KG1 (cell line): ENCODE measurements around the gene RUNX3.

Experiments used
- DNase-seq: peaks from one replicate; lab custom pipeline; 2025; lab: John Stamatoyannopoulos, UW

RUNX3 gene

GRCh38 chr1:24928689-24929397 is 1.2 kb downstream of the RUNX3 start:
- no peak for DNase-seq

DNA sequence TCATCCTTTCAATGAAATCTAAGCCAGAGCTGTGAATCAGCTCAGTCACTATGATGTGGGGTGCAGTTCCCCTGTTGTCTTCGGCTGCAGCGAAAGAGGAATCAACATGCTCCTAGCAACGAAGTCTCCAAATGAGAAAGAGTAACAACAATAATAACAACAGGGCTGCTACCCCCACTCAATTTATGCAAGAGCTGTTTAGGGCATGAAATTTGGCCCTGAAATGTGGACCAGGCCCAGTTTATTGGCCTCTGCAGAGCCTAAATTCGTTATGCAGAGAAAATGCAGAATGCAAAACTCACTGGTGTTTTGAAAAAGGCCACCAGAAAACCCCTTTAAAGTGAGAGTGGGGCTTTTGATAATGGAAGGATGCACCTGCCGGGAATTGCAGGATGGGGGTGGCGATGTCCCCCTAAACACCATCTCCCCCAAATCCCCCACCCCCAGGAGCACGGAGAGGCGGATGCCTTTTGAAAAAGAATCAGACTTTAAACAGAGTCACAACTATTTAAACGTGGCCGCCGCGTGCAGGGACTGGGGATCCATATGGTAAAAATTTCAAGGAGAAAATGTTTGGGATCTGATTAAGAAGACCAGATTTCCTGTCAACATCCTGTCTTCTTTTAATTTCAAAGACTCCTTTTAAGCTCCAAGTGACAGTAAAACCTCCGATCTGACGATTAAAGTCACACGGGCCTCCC is 1.9 kb downstream of the RUNX3 start:
- no peak for DNase-seq

- DNase-seq, result no peak
These were observed 2.6 kb downstream of the RUNX3 start for GRCh38 chr1:24927473-24927872.

GRCh38 chr1:24926563-24927249 is 3.4 kb downstream of the RUNX3 start:
- peak; percentile 4 for DNase-seq

DNA sequence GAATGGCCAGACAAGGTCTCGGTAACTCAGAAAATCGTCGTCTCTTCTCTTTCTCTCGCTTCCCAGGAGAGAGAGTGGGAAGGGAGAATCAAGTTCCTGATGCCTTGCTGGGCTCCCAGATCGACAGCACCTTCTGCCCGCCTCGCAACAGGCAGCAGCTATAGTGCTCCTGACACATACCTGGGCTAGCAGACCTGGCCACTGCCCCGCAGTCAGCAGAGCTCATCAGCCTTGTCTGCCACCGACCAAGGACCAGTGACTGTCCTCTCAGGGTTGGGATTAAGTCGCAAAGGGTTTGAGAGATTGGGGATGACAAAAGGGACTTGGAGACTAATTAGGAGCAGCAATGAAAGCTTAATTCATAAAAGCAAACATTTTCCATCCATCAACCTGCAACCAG is 4.1 kb downstream of the RUNX3 start:
- no peak for DNase-seq

GRCh38 chr1:24925082-24925779 is 4.8 kb downstream of the RUNX3 start:
- no peak for DNase-seq

DNA sequence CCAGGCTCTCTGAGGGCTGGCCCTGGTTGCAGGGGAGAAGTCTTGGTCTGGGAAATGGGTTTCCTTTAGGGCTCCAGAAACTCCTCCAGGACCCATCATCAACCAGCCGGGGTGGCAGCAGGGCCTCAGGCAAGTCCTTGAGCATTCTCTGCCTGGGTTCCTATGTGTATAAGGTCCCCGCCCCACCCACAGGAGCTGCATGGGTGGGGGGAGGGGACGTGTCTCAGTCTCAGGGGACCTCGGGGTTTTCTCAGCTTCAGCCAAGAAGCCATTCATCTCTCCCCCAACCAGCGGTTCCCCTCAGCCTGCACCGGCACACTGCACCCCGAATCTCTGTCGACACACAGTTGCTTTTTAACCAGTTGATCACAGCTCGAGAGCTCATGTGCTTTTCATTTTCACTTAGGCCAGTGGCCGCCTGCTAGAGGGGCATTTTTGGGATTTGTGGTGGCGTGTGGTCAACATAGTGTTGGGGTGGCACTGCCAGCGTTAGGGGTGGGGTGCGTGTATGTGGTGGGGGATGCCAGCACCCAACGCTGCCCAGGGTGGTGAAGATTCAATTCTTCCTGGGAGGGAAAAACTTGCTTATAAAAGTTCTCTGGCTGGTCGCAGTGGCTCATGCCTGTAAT is 6.5 kb downstream of the RUNX3 start:
- DNase-seq, result no peak

DNA sequence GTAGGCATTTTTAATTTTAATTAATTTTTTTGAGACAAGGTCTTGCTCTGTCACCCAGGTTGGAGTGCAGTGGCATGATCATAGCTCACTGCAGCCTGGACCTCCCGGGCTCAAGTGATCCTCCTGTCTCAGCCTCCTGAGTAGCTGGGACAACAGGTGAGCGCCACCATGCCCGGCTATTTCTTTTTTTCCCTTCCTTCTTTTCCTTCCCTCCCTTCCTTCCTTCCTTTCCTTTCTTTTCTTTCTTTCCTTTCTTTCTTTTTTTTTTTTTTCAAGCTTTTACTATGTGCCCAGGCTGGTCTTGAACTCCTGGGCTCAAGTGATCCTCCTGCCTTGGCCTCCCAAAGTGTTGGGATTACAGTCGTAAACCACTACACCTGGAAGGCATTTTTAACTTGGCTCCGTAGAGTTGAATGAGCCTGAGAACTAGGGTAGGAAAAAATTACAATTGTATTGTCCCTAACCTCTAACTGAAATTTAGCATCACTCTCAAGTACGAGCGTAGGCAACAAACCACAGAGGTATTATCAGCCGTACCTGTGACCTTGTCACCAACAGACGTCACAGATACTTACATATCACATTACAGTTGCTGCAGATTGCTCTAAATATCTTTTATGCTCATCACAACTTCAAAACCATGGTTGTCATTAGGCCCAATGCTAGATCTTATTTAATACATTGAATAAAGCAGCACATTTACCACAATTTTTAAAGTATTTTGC is 8.0 kb downstream of the RUNX3 start:
- DNase-seq, result no peak

GRCh38 chr1:24921412-24921811 is 8.7 kb downstream of the RUNX3 start:
- DNase-seq, result no peak

- DNase-seq, result no peak
These were observed 9.5 kb downstream of the RUNX3 start for GRCh38 chr1:24920533-24920925.

GRCh38 chr1:24919791-24920532 is 10.1 kb downstream of the RUNX3 start:
- no peak for DNase-seq

GRCh38 chr1:24918995-24919605 is 11.0 kb downstream of the RUNX3 start:
- DNase-seq, result no peak

DNA sequence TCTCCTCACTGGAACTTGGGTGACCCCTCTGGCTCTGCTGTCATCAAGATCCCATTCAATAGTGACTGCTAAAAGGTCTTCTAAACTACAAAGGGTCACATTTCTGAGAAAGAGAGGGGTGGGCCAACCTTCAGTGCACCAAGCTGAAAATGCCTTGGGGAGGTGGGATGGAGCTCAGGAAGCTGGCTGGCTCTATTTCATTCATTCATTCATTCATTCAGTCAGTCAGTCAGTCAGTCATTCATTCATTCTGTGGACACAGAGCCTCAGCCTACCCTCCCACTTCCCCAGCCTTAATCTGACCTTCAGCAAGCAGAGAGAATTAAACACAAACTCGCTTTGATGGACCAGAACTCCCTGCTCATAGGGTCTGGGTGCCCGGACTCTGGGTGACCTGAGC is 11.7 kb downstream of the RUNX3 start:
- no peak for DNase-seq

- DNase-seq, result no peak
These were observed 12.6 kb downstream of the RUNX3 start for GRCh38 chr1:24917327-24918074.

DNA sequence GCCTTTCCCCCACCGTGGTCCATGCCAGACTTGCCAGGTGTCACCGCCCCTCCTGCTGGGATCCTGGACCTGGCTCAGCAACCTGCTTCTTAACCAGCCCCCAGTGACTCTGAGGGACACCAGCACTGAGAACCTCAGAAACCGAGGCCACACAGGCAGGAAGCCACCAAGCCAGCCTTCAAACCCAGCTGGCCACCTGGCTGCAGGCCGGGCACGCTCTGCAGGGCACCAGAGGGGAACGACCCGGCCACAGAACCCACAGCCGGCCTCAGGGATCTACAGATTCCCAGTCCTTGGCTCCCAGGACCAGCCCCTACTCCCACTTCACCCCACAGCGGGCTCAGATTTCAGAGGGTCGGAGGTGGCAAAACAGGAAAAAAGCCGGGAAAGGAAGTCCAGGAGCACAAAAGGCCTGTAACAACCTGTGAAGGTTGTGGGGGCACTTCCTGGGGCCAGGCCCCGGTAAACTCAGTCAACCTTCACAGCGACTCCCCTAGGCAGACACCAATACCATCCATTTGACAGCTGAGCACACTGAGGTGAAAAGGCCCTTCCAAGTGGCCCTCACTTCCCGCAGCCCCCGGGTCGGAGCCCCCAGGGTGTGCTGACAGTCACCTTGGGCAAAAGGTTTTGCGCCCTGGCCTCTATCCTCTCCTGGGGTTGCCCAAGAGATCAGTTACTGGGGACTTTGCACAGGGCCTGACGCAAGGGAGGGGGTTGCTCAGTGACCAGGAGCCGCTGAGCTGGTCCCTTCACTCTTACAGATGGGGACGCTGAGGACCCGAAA is 14.1 kb downstream of the RUNX3 start:
- DNase-seq, result no peak

DNA sequence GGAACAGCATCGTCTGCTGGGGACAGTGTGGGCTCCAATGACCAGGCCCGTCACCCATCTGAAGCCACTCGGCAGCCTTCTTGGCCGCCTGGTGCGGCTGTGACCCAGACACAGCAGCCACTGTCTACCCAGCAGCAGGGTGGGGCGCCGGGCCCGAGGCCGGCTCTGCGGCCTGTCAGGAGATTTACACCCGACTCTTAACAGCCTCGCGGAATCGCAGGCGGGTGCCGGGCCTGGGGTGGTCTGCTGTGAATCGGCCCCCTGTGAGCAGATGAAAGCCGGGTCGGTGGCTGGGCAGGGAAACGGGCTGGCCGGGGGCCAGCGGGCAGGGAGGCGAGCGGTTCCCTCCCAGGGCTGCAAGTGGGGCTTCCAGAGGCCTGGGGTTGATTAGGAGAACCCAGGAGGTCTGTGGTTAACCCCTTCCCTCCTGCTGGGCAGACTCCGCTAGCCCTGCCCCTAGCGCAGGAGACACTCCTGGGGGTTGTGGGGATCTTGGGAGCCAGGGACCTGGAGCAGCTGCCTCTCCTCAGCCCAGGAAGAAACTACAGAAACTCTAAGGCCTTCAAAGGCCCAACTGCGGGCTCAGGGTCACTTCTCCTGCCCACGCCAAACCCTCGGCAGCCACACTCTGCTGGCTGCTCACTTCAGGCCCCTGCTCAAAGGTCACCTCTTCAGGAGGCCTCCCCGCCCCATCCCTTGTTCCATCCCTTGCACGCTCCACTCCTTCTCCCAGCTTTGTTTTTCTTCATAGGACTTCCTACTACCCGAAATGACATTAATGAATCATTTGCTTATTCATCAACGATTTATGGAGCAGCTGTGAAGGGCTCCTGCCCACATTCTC is 15.6 kb downstream of the RUNX3 start:
- no peak for DNase-seq

- DNase-seq, result no peak
These were observed 16.4 kb downstream of the RUNX3 start for GRCh38 chr1:24913616-24914225.

GRCh38 chr1:24913274-24913604 is 16.8 kb downstream of the RUNX3 start:
- no peak for DNase-seq
